ENCODE data around the gene RGS16.

DNA sequence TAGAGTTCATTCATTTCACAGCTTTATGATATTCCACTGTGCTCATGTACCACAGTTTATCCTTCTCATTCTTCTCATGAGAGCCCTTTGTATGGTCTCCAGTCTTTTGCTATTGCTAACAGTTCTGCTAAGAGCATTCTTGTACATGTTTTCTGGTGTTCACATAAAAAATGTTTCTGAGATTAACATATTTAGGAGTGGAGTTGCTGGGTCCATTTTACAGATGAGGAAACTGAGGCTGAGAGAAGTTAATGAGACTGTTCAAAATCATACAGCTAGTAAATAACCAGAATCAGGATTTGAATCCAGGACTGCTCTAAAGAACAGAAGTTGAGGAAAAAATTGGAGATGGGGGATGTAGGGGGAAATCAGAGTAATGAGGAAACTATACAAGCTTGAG lies 28.8 kb upstream of the RGS16 start:
- TF ChIP-seq, protein P1, sequence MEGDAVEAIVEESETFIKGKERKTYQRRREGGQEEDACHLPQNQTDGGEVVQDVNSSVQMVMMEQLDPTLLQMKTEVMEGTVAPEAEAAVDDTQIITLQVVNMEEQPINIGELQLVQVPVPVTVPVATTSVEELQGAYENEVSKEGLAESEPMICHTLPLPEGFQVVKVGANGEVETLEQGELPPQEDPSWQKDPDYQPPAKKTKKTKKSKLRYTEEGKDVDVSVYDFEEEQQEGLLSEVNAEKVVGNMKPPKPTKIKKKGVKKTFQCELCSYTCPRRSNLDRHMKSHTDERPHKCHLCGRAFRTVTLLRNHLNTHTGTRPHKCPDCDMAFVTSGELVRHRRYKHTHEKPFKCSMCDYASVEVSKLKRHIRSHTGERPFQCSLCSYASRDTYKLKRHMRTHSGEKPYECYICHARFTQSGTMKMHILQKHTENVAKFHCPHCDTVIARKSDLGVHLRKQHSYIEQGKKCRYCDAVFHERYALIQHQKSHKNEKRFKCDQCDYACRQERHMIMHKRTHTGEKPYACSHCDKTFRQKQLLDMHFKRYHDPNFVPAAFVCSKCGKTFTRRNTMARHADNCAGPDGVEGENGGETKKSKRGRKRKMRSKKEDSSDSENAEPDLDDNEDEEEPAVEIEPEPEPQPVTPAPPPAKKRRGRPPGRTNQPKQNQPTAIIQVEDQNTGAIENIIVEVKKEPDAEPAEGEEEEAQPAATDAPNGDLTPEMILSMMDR (IDR thresholded peaks at IDR 0.05): no peak
- TF ChIP-seq POLR2A (IDR thresholded peaks at IDR 0.05): no peak
